Measurements from ENCODE around the gene IFRD2. TPM values are rescaled to one million over a fixed set of nuclear protein-coding genes. Genes with fewer than 3 reads are reported as not detected.
A peak's percentile ranks its signal among the peaks of the same experiment; 100 is the strongest.

The IFRD2 gene
- total and polyA plus RNA-seq, 9 of the 15 experiments (the other 6 are each of a cell fraction or from before 2014, with no cell fraction given): 30.5 to 115 (median 52.8) TPM

- TF ChIP-seq BDP1 (IDR thresholded peaks at IDR 0.05; ENCODE audit: insufficient read depth, insufficient read length): no peak
- peak; percentile 48 for TF ChIP-seq TBP (optimal IDR thresholded peaks at IDR 0.05; ENCODE audit: low read depth, low read length)
- TF ChIP-seq, protein P1, sequence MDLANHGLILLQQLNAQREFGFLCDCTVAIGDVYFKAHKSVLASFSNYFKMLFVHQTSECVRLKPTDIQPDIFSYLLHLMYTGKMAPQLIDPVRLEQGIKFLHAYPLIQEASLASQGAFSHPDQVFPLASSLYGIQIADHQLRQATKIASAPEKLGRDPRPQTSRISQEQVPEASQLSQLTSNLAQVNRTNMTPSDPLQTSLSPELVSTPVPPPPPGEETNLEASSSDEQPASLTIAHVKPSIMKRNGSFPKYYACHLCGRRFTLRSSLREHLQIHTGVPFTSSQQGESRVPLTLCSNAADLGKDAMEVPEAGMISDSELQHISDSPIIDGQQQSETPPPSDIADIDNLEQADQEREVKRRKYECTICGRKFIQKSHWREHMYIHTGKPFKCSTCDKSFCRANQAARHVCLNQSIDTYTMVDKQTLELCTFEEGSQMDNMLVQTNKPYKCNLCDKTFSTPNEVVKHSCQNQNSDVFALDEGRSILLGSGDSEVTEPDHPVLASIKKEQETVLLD (IDR thresholded peaks at IDR 0.05): no peak
- no peak for TF ChIP-seq CCAR2 (IDR thresholded peaks at IDR 0.05; ENCODE audit: low read depth, low read length)
- TF ChIP-seq CBX3 (IDR thresholded peaks at IDR 0.05; ENCODE audit: borderline replicate concordance in 1 of 2, low read length in 2 of 2): no peak
- TF ChIP-seq ZNF121 (CRISPR knock-in tag; conservative IDR thresholded peaks at IDR 0.05): no peak
- no peak for TF ChIP-seq ZNF143 (CRISPR knock-in tag; IDR thresholded peaks at IDR 0.05)
- TF ChIP-seq ZNF197 (CRISPR knock-in tag; IDR thresholded peaks at IDR 0.05; ENCODE audit: low read depth): no peak
- TF ChIP-seq SIN3B (IDR thresholded peaks at IDR 0.05; ENCODE audit: low read depth): no peak
- TF ChIP-seq, protein P2, sequence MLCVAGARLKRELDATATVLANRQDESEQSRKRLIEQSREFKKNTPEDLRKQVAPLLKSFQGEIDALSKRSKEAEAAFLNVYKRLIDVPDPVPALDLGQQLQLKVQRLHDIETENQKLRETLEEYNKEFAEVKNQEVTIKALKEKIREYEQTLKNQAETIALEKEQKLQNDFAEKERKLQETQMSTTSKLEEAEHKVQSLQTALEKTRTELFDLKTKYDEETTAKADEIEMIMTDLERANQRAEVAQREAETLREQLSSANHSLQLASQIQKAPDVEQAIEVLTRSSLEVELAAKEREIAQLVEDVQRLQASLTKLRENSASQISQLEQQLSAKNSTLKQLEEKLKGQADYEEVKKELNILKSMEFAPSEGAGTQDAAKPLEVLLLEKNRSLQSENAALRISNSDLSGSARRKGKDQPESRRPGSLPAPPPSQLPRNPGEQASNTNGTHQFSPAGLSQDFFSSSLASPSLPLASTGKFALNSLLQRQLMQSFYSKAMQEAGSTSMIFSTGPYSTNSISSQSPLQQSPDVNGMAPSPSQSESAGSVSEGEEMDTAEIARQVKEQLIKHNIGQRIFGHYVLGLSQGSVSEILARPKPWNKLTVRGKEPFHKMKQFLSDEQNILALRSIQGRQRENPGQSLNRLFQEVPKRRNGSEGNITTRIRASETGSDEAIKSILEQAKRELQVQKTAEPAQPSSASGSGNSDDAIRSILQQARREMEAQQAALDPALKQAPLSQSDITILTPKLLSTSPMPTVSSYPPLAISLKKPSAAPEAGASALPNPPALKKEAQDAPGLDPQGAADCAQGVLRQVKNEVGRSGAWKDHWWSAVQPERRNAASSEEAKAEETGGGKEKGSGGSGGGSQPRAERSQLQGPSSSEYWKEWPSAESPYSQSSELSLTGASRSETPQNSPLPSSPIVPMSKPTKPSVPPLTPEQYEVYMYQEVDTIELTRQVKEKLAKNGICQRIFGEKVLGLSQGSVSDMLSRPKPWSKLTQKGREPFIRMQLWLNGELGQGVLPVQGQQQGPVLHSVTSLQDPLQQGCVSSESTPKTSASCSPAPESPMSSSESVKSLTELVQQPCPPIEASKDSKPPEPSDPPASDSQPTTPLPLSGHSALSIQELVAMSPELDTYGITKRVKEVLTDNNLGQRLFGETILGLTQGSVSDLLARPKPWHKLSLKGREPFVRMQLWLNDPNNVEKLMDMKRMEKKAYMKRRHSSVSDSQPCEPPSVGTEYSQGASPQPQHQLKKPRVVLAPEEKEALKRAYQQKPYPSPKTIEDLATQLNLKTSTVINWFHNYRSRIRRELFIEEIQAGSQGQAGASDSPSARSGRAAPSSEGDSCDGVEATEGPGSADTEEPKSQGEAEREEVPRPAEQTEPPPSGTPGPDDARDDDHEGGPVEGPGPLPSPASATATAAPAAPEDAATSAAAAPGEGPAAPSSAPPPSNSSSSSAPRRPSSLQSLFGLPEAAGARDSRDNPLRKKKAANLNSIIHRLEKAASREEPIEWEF (CRISPR knock-in tag; IDR thresholded peaks at IDR 0.05): no peak
- no peak for TF ChIP-seq HNRNPK (IDR thresholded peaks at IDR 0.05; ENCODE audit: low read depth, low read length, poor library complexity, severe bottlenecking)
- no peak for TF ChIP-seq FIP1L1 (IDR thresholded peaks at IDR 0.05; ENCODE audit: low read depth, low read length, poor library complexity, severe bottlenecking)
- TF ChIP-seq SAP30 (IDR thresholded peaks at IDR 0.05; ENCODE audit: borderline replicate concordance, insufficient read depth, low read depth, low read length, poor library complexity, severe bottlenecking): peak; percentile 69
- no peak for TF ChIP-seq SMARCB1 (IDR thresholded peaks at IDR 0.05; ENCODE audit: insufficient read length, low read depth)
- no peak for TF ChIP-seq PTTG1 (tag; IDR thresholded peaks at IDR 0.05; ENCODE audit: low read depth)
- TF ChIP-seq ZNF512 (tag; IDR thresholded peaks at IDR 0.05): no peak
Measured at GRCh38 chr3:50340448-50341329, 48.5 kb upstream of the IFRD2 start, which contains the start of gene RASSF1 (continued).
